Thymus (tissue), 14 donors: ENCODE measurements around the gene CARMIL1. TPM values are rescaled to one million over a fixed set of nuclear protein-coding genes. Genes with fewer than 3 reads are reported as not detected.

Experiments used
- DNase-seq, 9 donors: peaks; one replicate each; pipeline ENCODE4 v3.0.0-alpha.2; 2013; ENCODE audit warnings: low spot score in 9 of 9, low read depth in 6 of 9, missing footprints in 1 of 9
- H3K27ac ChIP-seq, 2 donors: one replicate each; pipeline ENCODE4 v1.5.1; 2013; ENCODE audit warnings: control low read depth in 1 of 2, low read depth in 1 of 2, low read length in 1 of 2, mild to moderate bottlenecking in 1 of 2, moderate library complexity in 1 of 2
- H3K27me3 ChIP-seq, 2 donors: one replicate each; pipeline ENCODE4 v1.5.1; 2013; ENCODE audit warnings: low read length in 1 of 2; ENCODE audit not compliant: control insufficient read depth in 2 of 2, insufficient read depth in 1 of 2
- H3K36me3 ChIP-seq, 2 donors: one replicate each; pipeline ENCODE4 v1.5.1; 2013; ENCODE audit warnings: low read length in 1 of 2, mild to moderate bottlenecking in 1 of 2, moderate library complexity in 1 of 2; ENCODE audit not compliant: control insufficient read depth in 2 of 2, insufficient read depth in 2 of 2
- H3K4me1 ChIP-seq, 2 donors: one replicate each; pipeline ENCODE4 v1.5.1; 2013; ENCODE audit warnings: low read length in 2 of 2; ENCODE audit not compliant: control insufficient read depth in 2 of 2, insufficient read depth in 2 of 2
- H3K4me3 ChIP-seq, 2 donors: one replicate each; pipeline ENCODE4 v1.5.1; 2013; ENCODE audit warnings: low read length in 2 of 2, control low read depth in 1 of 2, mild to moderate bottlenecking in 1 of 2
- H3K9me3 ChIP-seq, 2 donors: one replicate each; pipeline ENCODE4 v1.5.1; 2013; ENCODE audit warnings: low read length in 1 of 2, mild to moderate bottlenecking in 1 of 2; ENCODE audit not compliant: control insufficient read depth in 2 of 2, insufficient read depth in 1 of 2
- WGBS: extraction: QIAGEN DNeasy Blood & Tissue Kit; methylation state at CpG from one replicate; pipeline ENCODE4 v1.1.7; 2013; 5-methylcytosine and 5-hydroxymethylcytosine counted together
- long read RNA-seq, 10 donors: transcript quantifications; one replicate each; lab custom pipeline, GENCODE V29; 2026
- polyA plus RNA-seq: library from polyadenylated mRNA; stranded (reverse); fragments of 200-250 nt; gene quantifications from one replicate; pipeline ENCODE4 v1.2.3, GENCODE V29; 2013
- total RNA-seq: library from RNA; stranded (reverse); fragments of 120-200 nt; gene quantifications from one replicate; pipeline ENCODE4 v1.2.4, GENCODE V29; 2013
- donor health status: healthy.

Gene CARMIL1
- total RNA-seq (17.4 TPM), polyA plus RNA-seq (29.9 TPM)
- long read RNA-seq, donor 1, result 0 reads
- long read RNA-seq, donor 2, result 0 reads
- long read RNA-seq, donor 3, full-length matches to known transcripts, result 1 of 1 reads
- long read RNA-seq, donor 3, partial matches to known transcripts, result 0 of 1 reads
- long read RNA-seq, donor 3, other reads (novel, unspliced or antisense), result 0 of 1 reads
- long read RNA-seq, donor 4, partial matches to known transcripts, result 17 of 17 reads
- long read RNA-seq, donor 4, other reads (novel, unspliced or antisense), result 0 of 17 reads
- long read RNA-seq, donor 5, full-length matches to known transcripts, result 1 of 7 reads
- long read RNA-seq, donor 5, partial matches to known transcripts, result 6 of 7 reads
- long read RNA-seq, donor 5, other reads (novel, unspliced or antisense), result 0 of 7 reads
- long read RNA-seq, donor 6, result 0 reads
- long read RNA-seq, donor 7, result 0 reads
- long read RNA-seq, donor 8, result 0 reads
- long read RNA-seq, donor 9, partial matches to known transcripts, result 18 of 18 reads
- long read RNA-seq, donor 9, other reads (novel, unspliced or antisense), result 0 of 18 reads
- long read RNA-seq, donor 10, result 0 reads

DNA sequence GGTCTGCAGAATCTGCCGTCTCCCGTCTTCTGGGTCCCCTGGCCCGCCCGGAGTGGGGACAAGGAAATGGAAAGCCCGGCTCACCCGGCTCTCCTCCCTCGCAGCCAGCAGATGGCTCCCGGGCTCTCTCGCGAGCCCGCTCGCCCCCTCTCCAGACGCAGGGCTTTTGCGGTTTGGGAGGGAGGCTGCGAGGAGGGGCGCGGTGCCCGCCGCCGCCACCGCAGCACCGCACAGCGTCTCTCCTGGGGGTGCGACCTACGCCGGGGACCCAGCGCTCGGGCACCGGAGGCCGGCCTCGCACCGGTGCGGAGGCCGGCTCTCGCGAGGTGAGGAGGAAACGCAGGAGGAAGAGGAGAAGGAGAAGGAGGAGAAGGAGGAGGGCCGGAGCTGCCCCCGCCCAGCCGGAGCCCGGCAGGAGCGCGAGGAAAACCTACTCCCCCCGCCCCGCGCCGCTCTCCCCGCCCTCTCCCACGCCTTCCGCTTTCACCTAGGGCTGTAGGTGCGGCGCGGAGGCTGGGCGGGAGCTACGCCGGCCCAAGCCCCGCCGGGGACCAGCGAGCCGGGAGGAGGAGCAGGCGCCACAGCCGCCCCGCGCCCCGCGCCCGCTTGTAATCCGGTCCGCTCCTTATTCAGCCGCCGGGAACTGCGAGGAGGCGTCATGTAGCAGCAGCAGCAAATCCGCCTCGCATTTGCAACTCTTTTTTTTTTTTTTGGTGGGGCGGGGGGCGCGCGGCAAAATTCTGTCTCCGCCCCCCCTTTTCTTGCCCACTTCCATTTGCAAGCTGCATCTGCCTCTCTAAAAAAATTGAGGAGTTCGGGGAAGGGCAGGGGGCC, at the start of gene CARMIL1:
TSS of gene CARMIL1 (plus strand) at position 461 of the 834 bp plus-strand sequence. CDS start 422 bp downstream, outside the sequence.
- H3K27ac ChIP-seq, result peak within 1 kb of the TSS; percentile 53 to 86
- WGBS, result under 1% methylated on average over 81 of the region's 81 CpGs
- DNase-seq, result peak; percentile 44 to 86 (median 69)
- peak within 1 kb of the TSS; percentile 72 to 78 for H3K4me3 ChIP-seq
- H3K27me3 ChIP-seq, result peaks cover 0 to 7% of the 10 kb centered on the region in 2 donors
- H3K9me3 ChIP-seq, result peaks cover 0 to 3% of the 10 kb centered on the region in 2 donors
- H3K4me1 ChIP-seq, result peaks cover 11 to 23% of the 10 kb centered on the region in 2 donors
- H3K36me3 ChIP-seq, result no peaks in the 10 kb centered on the region

DNA sequence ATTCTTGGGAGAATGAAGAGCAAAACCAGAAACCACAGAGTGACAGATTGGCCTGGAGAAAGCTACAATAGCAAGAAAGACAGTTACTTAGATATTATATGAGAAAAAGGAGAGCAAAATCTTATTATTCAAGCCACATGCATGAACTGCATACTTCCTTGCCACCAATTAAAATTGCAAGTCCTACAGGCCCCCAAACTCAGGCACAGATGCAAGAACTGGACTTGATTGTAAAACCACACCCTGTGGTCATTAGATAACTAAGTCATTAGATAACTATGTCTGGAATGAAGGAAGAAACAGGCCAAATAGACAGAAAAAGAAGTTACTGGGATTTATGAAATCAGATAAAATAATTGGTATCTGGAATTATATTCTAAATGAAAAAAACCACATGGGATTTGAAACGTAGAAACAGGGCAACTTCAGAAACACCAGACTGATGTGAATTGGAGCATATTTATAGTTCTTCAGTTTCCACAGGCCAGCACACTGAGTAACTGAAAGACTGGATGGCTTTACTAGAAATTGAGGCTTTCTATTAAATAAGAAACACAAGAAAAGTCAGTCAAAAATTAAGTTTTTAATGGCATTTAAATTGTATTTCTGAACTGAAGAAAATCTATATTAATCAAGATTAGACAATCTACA, 49.4 kb upstream of the CARMIL1 start:
- Histone ChIP-seq H3K36me3 (no peaks in the 10 kb centered on the region), H3K4me1 (peaks cover 0 to 9% of the 10 kb centered on the region in 2 donors), H3K4me3 (no peak overlapping the region), H3K27ac (no peak overlapping the region), H3K9me3 (no peaks in the 10 kb centered on the region), H3K27me3 (no peaks in the 10 kb centered on the region)
- WGBS, result 94% methylated on average over 1 of the region's 1 CpG
- no peak for DNase-seq

DNA sequence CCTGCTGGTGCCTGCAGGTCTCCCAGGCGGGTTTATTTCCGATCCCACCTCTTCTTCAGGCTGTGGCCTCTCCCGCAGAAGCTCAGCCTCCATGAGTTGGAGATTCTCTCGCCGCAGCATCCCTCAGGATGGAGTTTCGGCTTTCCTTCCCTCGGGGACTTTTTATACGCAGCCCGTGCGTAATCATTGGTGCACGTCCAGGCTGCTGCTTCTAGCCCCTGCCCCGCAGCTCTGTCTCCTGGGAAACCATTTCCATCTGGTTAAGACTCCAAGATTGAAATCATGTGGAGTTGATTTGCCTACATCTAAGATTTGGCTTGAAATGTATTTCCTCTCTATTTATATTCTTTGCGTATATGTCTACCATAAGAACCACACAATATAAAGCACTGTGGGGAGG, 46.7 kb upstream of the CARMIL1 start:
- Histone ChIP-seq H3K27me3 (no peaks in the 10 kb centered on the region), H3K4me1 (no peaks in the 10 kb centered on the region), H3K4me3 (no peak overlapping the region), H3K36me3 (no peaks in the 10 kb centered on the region), H3K27ac (no peak overlapping the region), H3K9me3 (no peaks in the 10 kb centered on the region)
- DNase-seq, result no peak
- 98% methylated on average over 13 of the region's 13 CpGs for WGBS

DNA sequence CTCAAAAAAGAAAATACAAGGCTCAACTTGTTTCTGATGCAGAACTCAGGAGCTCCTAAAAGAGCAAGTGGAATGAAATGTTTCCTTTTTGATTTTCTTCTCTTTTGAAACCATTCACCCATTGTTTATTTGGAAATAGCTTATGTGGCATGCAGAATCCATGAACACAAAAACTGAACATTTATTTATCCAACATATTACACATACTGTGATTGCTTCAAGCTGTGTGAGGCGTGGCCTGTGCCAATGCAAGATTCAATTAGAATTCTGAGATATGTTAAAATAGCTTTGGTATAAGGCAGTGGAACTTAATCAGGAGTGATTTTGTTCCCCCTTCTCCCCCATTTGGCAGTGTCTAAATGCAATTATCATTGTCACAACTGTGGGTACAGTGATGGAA, 45.9 kb upstream of the CARMIL1 start:
- H3K27ac ChIP-seq, result no peak overlapping the region
- no peak overlapping the region for H3K4me3 ChIP-seq
- H3K36me3 ChIP-seq, result no peaks in the 10 kb centered on the region
- DNase-seq, result no peak
- no peaks in the 10 kb centered on the region for H3K9me3 ChIP-seq
- H3K4me1 ChIP-seq, result no peaks in the 10 kb centered on the region
- WGBS, result 96% methylated on average over 1 of the region's 1 CpG
- no peaks in the 10 kb centered on the region for H3K27me3 ChIP-seq

DNA sequence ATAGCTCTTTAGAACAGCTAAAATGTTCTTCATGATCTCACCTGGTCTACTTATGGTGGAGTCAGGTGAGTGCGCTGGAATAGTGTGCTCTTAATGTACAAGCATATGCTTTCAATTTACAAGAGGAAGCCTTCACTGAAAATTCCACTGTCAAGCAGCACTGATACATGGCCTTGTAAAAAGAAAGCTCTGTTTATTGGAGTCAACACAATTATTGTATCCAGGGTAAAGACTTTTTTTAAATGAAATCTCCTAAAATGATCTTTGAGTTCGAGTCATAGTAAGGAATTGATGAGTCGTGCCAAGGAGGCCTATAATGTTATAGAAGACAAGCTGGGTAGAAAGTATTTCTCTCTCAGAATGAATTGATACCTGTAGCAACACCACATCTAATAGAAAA, 41.6 kb upstream of the CARMIL1 start:
- H3K27me3 ChIP-seq, result no peaks in the 10 kb centered on the region
- no peaks in the 10 kb centered on the region for H3K36me3 ChIP-seq
- H3K4me1 ChIP-seq, result no peaks in the 10 kb centered on the region
- DNase-seq, result no peak
- no peak overlapping the region for H3K4me3 ChIP-seq
- H3K9me3 ChIP-seq, result no peaks in the 10 kb centered on the region
- no peak overlapping the region for H3K27ac ChIP-seq
- WGBS, result 97% methylated on average over 3 of the region's 3 CpGs

DNA sequence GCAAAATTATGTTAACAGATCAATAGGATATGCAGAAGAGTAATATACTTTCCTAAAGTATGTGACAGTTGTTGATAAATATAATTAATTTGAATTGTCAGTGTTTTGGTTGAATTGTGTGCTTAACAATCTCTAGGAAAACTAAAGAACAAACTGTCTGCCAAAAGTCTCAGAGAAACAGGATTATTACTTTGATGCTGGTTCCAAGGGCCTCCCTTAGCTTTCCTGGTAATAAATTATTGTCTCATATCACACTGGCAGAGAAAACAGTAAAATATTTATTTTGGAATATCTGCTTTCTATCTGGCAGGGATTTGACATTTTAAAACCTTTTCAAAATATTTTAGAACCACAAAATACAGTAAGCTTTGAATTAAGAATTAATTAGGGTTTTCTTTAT, 40.1 kb upstream of the CARMIL1 start:
- no peaks in the 10 kb centered on the region for H3K4me1 ChIP-seq
- H3K27ac ChIP-seq, result no peak overlapping the region
- H3K27me3 ChIP-seq, result no peaks in the 10 kb centered on the region
- H3K36me3 ChIP-seq, result no peaks in the 10 kb centered on the region
- no peak overlapping the region for H3K4me3 ChIP-seq
- no peak for DNase-seq
- no peaks in the 10 kb centered on the region for H3K9me3 ChIP-seq

DNA sequence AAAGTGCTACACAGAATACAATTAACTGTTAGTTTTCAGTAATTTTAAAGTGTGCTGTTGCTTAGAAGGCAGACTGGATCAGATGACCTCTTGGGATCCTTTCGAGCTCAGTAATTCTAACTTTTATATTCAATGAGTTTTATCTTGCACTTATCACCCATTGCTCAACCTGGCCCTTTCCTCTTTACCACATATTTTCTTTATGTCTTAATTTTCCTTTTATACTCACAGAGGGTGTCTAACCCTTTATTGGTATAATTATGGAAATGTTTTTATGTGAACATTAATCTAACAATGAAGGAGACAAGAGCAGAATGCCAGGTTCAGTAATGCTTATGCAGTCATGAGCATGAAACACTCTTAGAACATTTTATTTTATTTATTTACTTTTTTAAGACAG, 39.7 kb upstream of the CARMIL1 start:
- Histone ChIP-seq H3K27me3 (no peaks in the 10 kb centered on the region), H3K36me3 (no peaks in the 10 kb centered on the region), H3K27ac (no peak overlapping the region), H3K4me3 (no peak overlapping the region), H3K4me1 (no peaks in the 10 kb centered on the region), H3K9me3 (no peaks in the 10 kb centered on the region)
- no peak for DNase-seq
- 99% methylated on average over 1 of the region's 1 CpG for WGBS

DNA sequence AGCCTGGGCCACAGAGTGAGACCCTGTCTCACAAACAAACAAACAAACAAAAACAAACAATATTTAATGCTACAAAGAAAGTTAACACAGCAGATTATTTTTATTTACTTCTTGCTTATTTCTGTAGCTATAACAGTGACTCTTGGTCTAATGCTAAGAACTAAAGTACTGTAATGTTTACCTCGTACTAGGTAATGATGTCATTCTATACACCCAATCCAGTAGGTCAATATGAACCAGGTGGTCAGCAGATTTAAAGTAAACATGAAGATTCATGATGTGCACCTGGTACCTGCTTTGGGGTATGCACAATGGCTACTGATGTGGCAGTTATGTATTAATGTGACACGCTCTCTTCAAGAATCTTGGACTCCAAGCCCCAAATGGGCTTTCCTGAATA, 36.6 kb upstream of the CARMIL1 start:
- H3K4me1 ChIP-seq, result no peaks in the 10 kb centered on the region
- no peaks in the 10 kb centered on the region for H3K36me3 ChIP-seq
- WGBS, result 98% methylated on average over 2 of the region's 2 CpGs
- H3K27ac ChIP-seq, result no peak overlapping the region
- H3K27me3 ChIP-seq, result no peaks in the 10 kb centered on the region
- no peak overlapping the region for H3K4me3 ChIP-seq
- H3K9me3 ChIP-seq, result no peaks in the 10 kb centered on the region
- no peak for DNase-seq
